Measurements from ENCODE around the gene ZMYND10.
"Not testable (repeated sequence)": the region's sequence is repeated elsewhere in the genome, so short reads cannot be mapped to it uniquely, and the experiment has no call there.

Gene ZMYND10

DNA sequence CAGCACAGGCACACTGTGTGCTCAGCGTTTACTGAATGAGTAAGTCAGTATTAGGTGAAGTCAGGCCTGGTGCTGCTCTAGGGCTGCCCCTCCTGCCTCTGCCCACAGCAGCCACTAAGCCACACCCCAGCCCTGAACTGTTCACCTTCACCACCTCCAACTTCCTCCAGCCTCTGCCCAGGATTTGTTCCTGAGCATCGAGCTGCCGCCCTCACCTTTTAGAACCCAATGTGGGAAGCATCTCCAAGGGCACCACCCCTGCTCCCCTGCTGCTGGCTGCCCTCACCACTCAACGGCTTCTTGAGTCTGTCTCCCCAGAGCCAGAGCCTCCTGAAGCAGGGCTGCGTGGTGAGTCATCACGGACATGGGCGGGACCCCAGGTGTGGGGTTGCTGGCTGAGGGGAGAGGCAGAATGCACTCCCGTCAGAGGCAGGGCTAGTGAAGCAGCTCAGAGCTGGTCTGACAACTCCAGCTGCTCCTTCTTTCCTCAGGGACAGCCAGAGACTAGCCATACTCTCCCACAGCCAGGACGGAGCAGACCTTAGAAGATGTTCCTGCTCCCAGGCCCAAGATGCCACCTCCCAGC is 28.8 kb downstream of the ZMYND10 start:
- TF ChIP-seq NFRKB (IDR thresholded peaks at IDR 0.05): no peak
- no peak for DNase-seq (ENCODE audit: extremely low spot score)
- POLR2A ChIA-PET: interaction anchor here (0.7 to 2.1 kb wide), 3 partner anchors 12 to 25 kb away, joined by 3 to 7 read pairs (median 4); partner anchors contain the start of genes HYAL3, IFRD2, NAA80 and TUSC2
- CTCF ChIA-PET: no interaction called here

DNA sequence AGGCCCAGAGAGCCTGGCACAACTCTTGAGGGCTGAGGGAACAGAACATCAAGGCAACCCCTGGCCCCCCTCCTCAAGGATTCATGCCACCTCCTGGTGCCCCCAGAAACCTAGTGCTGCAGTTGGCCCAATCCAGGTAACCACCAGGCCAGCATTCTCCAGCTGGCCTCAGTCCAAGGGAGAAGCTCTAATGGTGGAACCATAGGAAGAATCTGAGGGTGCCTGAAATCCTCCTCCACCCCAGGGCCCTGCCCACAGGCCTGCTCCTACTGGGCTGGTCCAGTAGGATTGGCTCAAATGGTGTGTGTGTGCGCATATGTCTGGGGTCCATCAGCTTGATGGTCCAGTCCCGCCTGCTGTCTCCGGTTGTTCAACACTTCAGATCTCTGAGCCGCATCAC is 30.7 kb downstream of the ZMYND10 start:
- ChIA-PET POLR2A (interaction anchor here (0.9 to 2.5 kb wide), 3 partner anchors 13 to 36 kb away, joined by 3 to 8 read pairs (median 5); partner anchors contain the start of genes CYB561D2, NPRL2 and TUSC2), CTCF (interaction anchor here (0.6 to 2.6 kb wide), 2 partner anchors 9 to 308 kb away, joined by 4 to 7 read pairs; no protein-coding TSS in a partner anchor)
- TF ChIP-seq FOXK2 (IDR thresholded peaks at IDR 0.05) (no peak), ELF4 (IDR thresholded peaks at IDR 0.05) (no peak), SUZ12 (IDR thresholded peaks at IDR 0.05) (no peak), LEF1 (IDR thresholded peaks at IDR 0.05; ENCODE audit: borderline replicate concordance) (no peak), TARDBP (IDR thresholded peaks at IDR 0.05) (no peak), NFRKB (IDR thresholded peaks at IDR 0.05) (no peak), BHLHE40 (IDR thresholded peaks at IDR 0.05; ENCODE audit: borderline replicate concordance) (no peak)
- no peak for DNase-seq (ENCODE audit: extremely low spot score)

DNA sequence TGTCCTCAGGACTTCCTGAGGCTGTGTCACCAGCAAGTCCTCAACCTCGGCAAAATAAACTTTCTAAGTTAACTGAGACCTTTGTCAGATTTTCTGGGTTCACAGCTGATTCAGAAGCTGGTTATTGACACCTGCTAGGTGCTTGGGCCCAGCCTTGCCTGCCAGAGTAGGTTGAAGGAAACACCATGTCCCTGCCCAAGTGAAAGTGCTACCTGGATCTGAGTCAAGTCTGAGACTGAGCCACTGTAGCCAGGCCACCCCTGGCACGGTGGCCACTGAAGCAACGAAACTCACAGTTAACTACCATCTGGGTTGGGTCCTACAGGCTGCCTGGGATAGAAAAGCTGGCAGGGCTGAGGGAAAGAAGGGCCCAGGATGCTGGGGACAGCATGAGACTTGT is 31.2 kb downstream of the ZMYND10 start:
- CTCF ChIA-PET: interaction anchor here (0.6 to 2.6 kb wide), 2 partner anchors 10 to 308 kb away, joined by 4 to 7 read pairs; no protein-coding TSS in a partner anchor
- POLR2A ChIA-PET: interaction anchor here (1.5 to 2.5 kb wide), 2 partner anchors 14 to 23 kb away, joined by 5 to 8 read pairs; partner anchors contain the start of gene TUSC2
- no peak for DNase-seq (ENCODE audit: extremely low spot score)
- TF ChIP-seq ZNF384 (IDR thresholded peaks at IDR 0.05): no peak
- no peak for TF ChIP-seq FOXM1 (IDR thresholded peaks at IDR 0.05; ENCODE audit: borderline replicate concordance)
- TF ChIP-seq BHLHE40 (IDR thresholded peaks at IDR 0.05; ENCODE audit: borderline replicate concordance): no peak
- no peak for TF ChIP-seq NFRKB (IDR thresholded peaks at IDR 0.05)
- TF ChIP-seq, protein P1, sequence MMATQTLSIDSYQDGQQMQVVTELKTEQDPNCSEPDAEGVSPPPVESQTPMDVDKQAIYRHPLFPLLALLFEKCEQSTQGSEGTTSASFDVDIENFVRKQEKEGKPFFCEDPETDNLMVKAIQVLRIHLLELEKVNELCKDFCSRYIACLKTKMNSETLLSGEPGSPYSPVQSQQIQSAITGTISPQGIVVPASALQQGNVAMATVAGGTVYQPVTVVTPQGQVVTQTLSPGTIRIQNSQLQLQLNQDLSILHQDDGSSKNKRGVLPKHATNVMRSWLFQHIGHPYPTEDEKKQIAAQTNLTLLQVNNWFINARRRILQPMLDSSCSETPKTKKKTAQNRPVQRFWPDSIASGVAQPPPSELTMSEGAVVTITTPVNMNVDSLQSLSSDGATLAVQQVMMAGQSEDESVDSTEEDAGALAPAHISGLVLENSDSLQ (IDR thresholded peaks at IDR 0.05): no peak
- no peak for TF ChIP-seq ARNT (IDR thresholded peaks at IDR 0.05)
- no peak for TF ChIP-seq SP1 (IDR thresholded peaks at IDR 0.05)

DNA sequence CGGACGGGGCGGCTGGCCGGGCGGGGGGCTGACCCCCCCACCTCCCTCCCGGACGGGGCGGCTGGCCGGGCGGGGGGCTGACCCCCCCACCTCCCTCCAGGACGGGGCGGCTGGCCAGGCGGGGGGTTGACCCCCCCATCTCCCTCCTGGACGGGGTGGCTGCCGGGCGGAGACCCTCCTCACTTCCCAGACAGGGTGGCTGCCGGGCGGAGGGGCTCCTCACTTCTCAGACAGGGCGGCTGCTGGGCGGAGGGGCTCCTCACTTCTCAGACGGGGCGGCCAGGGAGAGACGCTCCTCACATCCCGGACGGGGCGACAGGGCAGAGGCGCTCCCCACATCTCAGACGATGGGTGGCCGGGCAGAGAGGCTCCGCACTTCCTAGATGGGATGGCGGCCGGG is 33.5 kb downstream of the ZMYND10 start:
- POLR2A ChIA-PET; DNase-seq (ENCODE audit: extremely low spot score); CTCF ChIA-PET: not testable (repeated sequence)

DNA sequence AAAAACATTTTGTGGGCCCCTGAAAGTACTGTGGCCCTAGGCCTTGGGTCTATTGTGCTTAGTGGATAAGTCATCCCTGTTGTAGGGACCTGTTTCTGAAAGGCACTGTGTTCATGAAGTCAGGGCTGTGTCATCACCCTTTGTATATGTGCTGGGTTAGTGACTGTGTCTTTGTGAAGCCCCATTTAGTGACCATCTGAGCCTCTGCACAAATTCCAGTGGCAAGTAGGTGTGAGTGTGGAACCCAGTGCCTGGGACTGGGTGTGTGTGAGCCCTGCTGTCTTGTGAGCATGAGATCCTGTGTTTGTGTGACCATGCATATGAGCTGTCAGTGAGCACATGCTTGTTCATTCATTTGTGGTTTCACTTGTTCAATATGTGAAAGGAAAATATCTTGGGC is 40.9 kb downstream of the ZMYND10 start:
- POLR2A ChIA-PET: interaction anchor here (0.9 to 1.2 kb wide), 2 partner anchors 15 to 16 kb away, joined by 3 read pairs; no protein-coding TSS in a partner anchor
- TF ChIP-seq LEF1 (IDR thresholded peaks at IDR 0.05; ENCODE audit: borderline replicate concordance): no peak
- no peak for TF ChIP-seq ARNT (IDR thresholded peaks at IDR 0.05)
- no peak for TF ChIP-seq TARDBP (IDR thresholded peaks at IDR 0.05)
- no peak for TF ChIP-seq CTBP1 (IDR thresholded peaks at IDR 0.05; ENCODE audit: borderline replicate concordance)
- no peak for TF ChIP-seq SP1 (IDR thresholded peaks at IDR 0.05)
- no peak for TF ChIP-seq NFRKB (IDR thresholded peaks at IDR 0.05)
- TF ChIP-seq FOXA1 (IDR thresholded peaks at IDR 0.05): no peak
- TF ChIP-seq FOXK2 (IDR thresholded peaks at IDR 0.05): no peak
- TF ChIP-seq FOXM1 (IDR thresholded peaks at IDR 0.05; ENCODE audit: borderline replicate concordance): no peak
- DNase-seq (ENCODE audit: extremely low spot score): no peak
- CTCF ChIA-PET: interaction anchor here (0.7 kb wide), 1 partner anchor 43 kb away, joined by 4 read pairs; no protein-coding TSS in a partner anchor

DNA sequence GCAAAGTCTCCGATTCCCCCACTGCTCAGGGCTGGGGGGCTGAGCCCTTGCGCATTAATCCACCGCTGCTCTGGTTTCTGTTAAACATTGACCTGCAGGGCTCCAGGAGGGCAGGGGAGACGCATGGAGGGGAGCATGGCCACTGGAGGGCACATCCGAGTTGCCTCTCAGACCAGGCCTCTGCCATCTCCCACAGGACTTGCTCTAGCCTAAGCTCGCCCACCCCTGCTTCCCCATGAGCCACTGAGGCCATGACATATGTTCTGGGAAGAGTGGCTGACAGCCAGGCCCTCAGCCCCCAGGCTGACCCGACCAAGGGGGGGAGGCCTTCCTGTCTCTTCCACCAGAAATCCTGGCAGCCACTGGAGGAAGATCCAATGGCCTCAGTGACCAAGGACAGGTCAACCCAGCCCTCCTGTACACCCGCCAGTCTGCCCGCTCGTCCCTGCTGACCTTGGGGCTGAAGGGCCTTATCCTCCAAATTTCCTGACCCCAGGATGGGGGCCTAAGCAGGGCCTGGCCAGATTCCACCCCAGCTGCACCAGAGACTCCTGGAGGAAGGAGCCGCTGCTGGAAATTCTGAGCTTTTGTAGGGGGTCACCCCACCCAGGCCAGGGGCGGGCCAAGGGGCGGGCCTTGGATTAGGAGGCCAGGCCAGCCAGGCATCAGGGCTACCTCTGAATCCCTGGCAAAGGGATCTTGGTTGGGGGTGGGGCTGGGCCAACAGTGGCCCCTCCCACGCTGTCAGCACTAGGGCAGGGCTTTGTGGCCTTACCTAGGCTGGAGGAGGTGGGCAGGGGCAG is 42.3 kb downstream of the ZMYND10 start, which contains the start of gene HYAL1:
Gene HYAL1, minus strand, starts transcription at position 562 of the 803 bp plus-strand sequence. CDS start 618 bp downstream, outside the sequence.
- TF ChIP-seq, protein P1 (IDR thresholded peaks at IDR 0.05): no peak
- TF ChIP-seq ELF4 (IDR thresholded peaks at IDR 0.05) (no peak), SUZ12 (IDR thresholded peaks at IDR 0.05) (no peak), CTBP1 (IDR thresholded peaks at IDR 0.05; ENCODE audit: borderline replicate concordance) (no peak), BHLHE40 (IDR thresholded peaks at IDR 0.05; ENCODE audit: borderline replicate concordance) (no peak), SP1 (IDR thresholded peaks at IDR 0.05) (no peak), FOXK2 (IDR thresholded peaks at IDR 0.05) (no peak), FOXM1 (IDR thresholded peaks at IDR 0.05; ENCODE audit: borderline replicate concordance) (no peak), LEF1 (IDR thresholded peaks at IDR 0.05; ENCODE audit: borderline replicate concordance) (no peak)
- DNase-seq (ENCODE audit: extremely low spot score): no peak
- CTCF ChIA-PET: no interaction called here
- POLR2A ChIA-PET: no interaction called here

DNA sequence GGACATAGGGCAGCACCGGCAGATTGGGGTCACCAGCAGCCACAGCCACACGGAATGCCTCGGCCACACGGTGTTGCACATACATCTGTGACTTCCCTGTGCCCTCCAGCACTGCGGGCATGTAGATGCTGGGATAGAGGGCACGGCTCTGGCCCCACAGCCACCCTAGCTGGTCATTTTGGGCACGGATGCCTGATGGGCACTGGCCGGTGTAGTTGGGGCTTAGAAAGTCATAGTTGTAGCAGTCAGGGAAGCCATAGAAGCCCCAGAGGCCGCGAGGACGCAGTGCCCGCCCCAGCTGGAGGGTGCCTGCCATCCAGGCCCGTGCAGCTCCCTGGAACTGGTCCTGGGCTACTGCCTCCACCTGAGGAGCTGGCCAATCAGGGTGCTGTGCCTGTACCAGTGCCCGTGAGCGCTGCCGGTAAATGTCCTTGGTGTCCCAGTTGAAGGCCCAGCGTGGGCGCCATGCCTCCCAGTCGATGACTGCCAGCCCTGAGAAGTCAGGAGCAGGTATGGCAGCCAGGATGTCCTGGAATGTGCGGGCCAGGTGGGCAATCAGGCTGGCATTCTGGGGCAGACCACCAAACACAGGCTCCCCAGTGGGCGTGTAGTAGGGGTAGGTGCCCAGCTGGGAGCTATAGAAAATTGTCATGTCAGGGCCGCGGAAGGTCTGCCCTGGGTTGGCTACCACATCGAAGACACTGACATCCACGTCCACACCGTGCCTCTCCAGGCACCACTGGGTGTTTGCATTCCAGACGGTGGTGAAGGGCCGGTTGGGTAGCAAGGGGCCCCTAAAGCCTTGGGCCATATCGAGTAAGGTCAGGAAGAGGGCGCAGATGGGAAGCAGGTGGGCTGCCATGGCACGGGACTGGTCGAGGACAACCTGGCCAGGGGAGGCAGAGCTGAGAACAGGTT is 43.2 kb downstream of the ZMYND10 start:
- ChIA-PET POLR2A (no interaction called here), CTCF (no interaction called here)
- DNase-seq (ENCODE audit: extremely low spot score): no peak
- TF ChIP-seq, protein P1 (IDR thresholded peaks at IDR 0.05): no peak
- TF ChIP-seq FOXA1 (IDR thresholded peaks at IDR 0.05): no peak
- no peak for TF ChIP-seq SUZ12 (IDR thresholded peaks at IDR 0.05)

Data from HEK293T (cell line).